ENCODE measurements around the gene BCR. TPM values are rescaled to one million over a fixed set of nuclear protein-coding genes. Genes with fewer than 3 reads are reported as not detected.

BCR gene
- total and polyA plus RNA-seq, 2 donors from 2014 or later = 45.0 to 97.7 TPM

GRCh38 chr22:23193882-23194281, 13.6 kb downstream of the BCR start:
- peaks cover 0 to 32% (median 26%) of the 10 kb centered on the region in 3 donors for H3K4me1 ChIP-seq (ENCODE audit: control insufficient read depth in 2 of 3, insufficient read depth in 2 of 3, low read depth in 1 of 3, low read length in 3 of 3)
- H3K9ac ChIP-seq (ENCODE audit: low read length in 3 of 3) = no peak overlapping the region
- peak overlapping the region; percentile 55 to 61 for H3K27ac ChIP-seq (ENCODE audit: low read depth in 2 of 2, low read length in 2 of 2)
- intact Hi-C loops (cut with DNase I) = no loop called here
- FAIRE-seq = no peak
- H3K4me3 ChIP-seq (ENCODE audit: low read length in 3 of 3) = no peak overlapping the region
- peaks cover 0 to 2% (median 0%) of the 10 kb centered on the region in 3 donors for H3K36me3 ChIP-seq (ENCODE audit: control insufficient read depth in 2 of 3, insufficient read depth in 3 of 3, low read length in 3 of 3)
- DNase-seq = peak in 1 of 5 donors; percentile 57
- H3K9me3 ChIP-seq (ENCODE audit: control insufficient read depth in 2 of 3, insufficient read depth in 1 of 3, low read length in 3 of 3) = no peaks in the 10 kb centered on the region
- TF ChIP-seq, protein P1, sequence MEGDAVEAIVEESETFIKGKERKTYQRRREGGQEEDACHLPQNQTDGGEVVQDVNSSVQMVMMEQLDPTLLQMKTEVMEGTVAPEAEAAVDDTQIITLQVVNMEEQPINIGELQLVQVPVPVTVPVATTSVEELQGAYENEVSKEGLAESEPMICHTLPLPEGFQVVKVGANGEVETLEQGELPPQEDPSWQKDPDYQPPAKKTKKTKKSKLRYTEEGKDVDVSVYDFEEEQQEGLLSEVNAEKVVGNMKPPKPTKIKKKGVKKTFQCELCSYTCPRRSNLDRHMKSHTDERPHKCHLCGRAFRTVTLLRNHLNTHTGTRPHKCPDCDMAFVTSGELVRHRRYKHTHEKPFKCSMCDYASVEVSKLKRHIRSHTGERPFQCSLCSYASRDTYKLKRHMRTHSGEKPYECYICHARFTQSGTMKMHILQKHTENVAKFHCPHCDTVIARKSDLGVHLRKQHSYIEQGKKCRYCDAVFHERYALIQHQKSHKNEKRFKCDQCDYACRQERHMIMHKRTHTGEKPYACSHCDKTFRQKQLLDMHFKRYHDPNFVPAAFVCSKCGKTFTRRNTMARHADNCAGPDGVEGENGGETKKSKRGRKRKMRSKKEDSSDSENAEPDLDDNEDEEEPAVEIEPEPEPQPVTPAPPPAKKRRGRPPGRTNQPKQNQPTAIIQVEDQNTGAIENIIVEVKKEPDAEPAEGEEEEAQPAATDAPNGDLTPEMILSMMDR (IDR thresholded peaks at IDR 0.05; ENCODE audit: borderline replicate concordance, extremely low read depth, insufficient read depth) = no peak
- no peaks in the 10 kb centered on the region for H3K27me3 ChIP-seq (ENCODE audit: control insufficient read depth, insufficient read depth, low read length)

DNA sequence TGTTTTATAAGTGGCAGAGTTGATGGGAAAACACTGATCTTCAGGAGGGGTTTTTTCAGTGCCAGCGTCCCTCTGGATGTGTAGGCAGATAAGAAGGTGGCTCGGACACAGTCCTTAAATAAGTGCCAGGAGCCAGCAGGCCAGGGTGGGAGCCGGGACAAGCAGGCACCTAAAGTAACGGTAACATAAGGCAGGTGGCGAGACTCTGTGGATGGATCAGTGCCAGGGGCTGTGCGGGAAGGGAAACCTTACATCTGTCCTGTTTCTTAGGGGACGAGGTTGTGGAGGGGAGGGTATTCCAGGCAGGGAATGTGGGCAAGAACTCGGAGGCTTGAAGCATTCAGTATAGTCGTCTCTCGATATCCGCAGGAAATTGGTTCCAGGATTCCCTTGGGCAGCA, 15.9 kb downstream of the BCR start:
- no peak overlapping the region for H3K4me3 ChIP-seq (ENCODE audit: low read length in 3 of 3)
- TF ChIP-seq, protein P1 (IDR thresholded peaks at IDR 0.05; ENCODE audit: borderline replicate concordance, extremely low read depth, insufficient read depth) = no peak
- no peaks in the 10 kb centered on the region for H3K36me3 ChIP-seq (ENCODE audit: control insufficient read depth in 2 of 3, insufficient read depth in 3 of 3, low read length in 3 of 3)
- intact Hi-C loops (cut with DNase I) = no loop called here
- DNase-seq = peak in 1 of 5 donors; percentile 35
- H3K27me3 ChIP-seq (ENCODE audit: control insufficient read depth, insufficient read depth, low read length) = no peaks in the 10 kb centered on the region
- H3K9ac ChIP-seq (ENCODE audit: low read length in 3 of 3) = no peak overlapping the region
- H3K4me1 ChIP-seq (ENCODE audit: control insufficient read depth in 2 of 3, insufficient read depth in 2 of 3, low read depth in 1 of 3, low read length in 3 of 3) = peaks cover 0 to 38% (median 25%) of the 10 kb centered on the region in 3 donors
- no peak for FAIRE-seq
- no peaks in the 10 kb centered on the region for H3K9me3 ChIP-seq (ENCODE audit: control insufficient read depth in 2 of 3, insufficient read depth in 1 of 3, low read length in 3 of 3)
- no peak overlapping the region for H3K27ac ChIP-seq (ENCODE audit: low read depth in 2 of 2, low read length in 2 of 2)

DNA sequence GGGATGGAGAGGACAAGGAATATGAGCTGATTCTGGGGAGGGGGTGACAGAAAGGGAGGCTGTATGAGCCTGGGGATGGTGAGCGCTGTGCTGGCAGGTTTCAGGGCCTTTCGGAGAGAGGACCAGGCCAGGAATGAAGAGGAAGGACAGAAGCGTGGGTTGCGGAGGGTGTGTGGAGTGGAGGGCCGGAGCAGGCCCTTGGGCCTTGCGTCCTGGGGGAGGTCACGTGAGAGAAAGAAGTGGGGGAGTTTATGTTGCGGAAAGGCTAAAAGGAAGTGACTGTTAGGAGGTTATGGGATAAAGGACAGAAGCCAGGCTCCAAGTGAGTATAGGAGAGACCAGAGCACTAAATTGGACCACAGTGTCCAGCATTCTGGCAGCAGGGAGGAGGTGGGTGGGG, 17.5 kb downstream of the BCR start:
- H3K27ac ChIP-seq (ENCODE audit: low read depth in 2 of 2, low read length in 2 of 2) = peak overlapping the region in 1 of 2 donors; percentile 32
- H3K4me3 ChIP-seq (ENCODE audit: low read length in 3 of 3) = no peak overlapping the region
- DNase-seq (peak in 3 of 5 donors; percentile 34 to 66 (median 59)), FAIRE-seq (no peak)
- intact Hi-C loops (cut with DNase I) = no loop called here
- no peak overlapping the region for H3K9ac ChIP-seq (ENCODE audit: low read length in 3 of 3)
- no peaks in the 10 kb centered on the region for H3K27me3 ChIP-seq (ENCODE audit: control insufficient read depth, insufficient read depth, low read length)
- TF ChIP-seq, protein P1 (IDR thresholded peaks at IDR 0.05; ENCODE audit: borderline replicate concordance, extremely low read depth, insufficient read depth) = no peak
- no peaks in the 10 kb centered on the region for H3K36me3 ChIP-seq (ENCODE audit: control insufficient read depth in 2 of 3, insufficient read depth in 3 of 3, low read length in 3 of 3)
- H3K4me1 ChIP-seq (ENCODE audit: control insufficient read depth in 2 of 3, insufficient read depth in 2 of 3, low read depth in 1 of 3, low read length in 3 of 3) = peaks cover 0 to 27% (median 12%) of the 10 kb centered on the region in 3 donors
- H3K9me3 ChIP-seq (ENCODE audit: control insufficient read depth in 2 of 3, insufficient read depth in 1 of 3, low read length in 3 of 3) = no peaks in the 10 kb centered on the region

DNA sequence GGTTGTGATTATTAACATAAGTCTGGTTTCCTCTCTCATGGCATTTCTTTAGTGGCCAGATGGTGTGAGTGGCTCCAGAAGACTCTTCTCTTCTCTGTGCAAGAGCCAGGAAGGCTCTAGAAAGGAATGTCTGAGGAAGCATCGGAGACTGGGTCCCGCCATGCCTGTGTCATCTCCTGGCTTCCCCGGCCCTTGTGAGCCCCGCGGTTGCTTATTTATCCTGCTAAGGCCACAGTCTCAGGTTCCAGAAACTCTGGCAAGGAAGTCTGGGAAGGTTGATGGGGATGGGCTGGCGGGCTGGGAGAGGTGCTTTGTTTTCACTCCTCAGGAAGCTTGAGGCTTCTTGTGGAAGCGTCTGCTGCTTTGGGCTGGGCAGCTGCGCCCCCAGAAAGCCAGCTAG, 18.9 kb downstream of the BCR start:
- H3K9ac ChIP-seq (ENCODE audit: low read length in 3 of 3) = no peak overlapping the region
- peak in 3 of 5 donors; percentile 26 to 63 (median 43) for DNase-seq
- no peaks in the 10 kb centered on the region for H3K9me3 ChIP-seq (ENCODE audit: control insufficient read depth in 2 of 3, insufficient read depth in 1 of 3, low read length in 3 of 3)
- intact Hi-C loops (cut with DNase I) = no loop called here
- H3K36me3 ChIP-seq (ENCODE audit: control insufficient read depth in 2 of 3, insufficient read depth in 3 of 3, low read length in 3 of 3) = no peaks in the 10 kb centered on the region
- peaks cover 0 to 31% (median 14%) of the 10 kb centered on the region in 3 donors for H3K4me1 ChIP-seq (ENCODE audit: control insufficient read depth in 2 of 3, insufficient read depth in 2 of 3, low read depth in 1 of 3, low read length in 3 of 3)
- no peak for FAIRE-seq
- H3K4me3 ChIP-seq (ENCODE audit: low read length in 3 of 3) = no peak overlapping the region
- TF ChIP-seq, protein P1 (IDR thresholded peaks at IDR 0.05; ENCODE audit: borderline replicate concordance, extremely low read depth, insufficient read depth) = no peak
- H3K27ac ChIP-seq (ENCODE audit: low read depth in 2 of 2, low read length in 2 of 2) = no peak overlapping the region
- H3K27me3 ChIP-seq (ENCODE audit: control insufficient read depth, insufficient read depth, low read length) = no peaks in the 10 kb centered on the region
